Colonic mucosa (tissue), 4 donors: ENCODE results near the gene GCC2. TPM values are rescaled to one million over a fixed set of nuclear protein-coding genes. Genes with fewer than 3 reads are reported as not detected.

Experiments
- DNase-seq: peaks from one replicate; pipeline ENCODE4 v3.0.0-alpha.2; 2020
- H3K27ac ChIP-seq: fragments of 200-600 bp; one replicate; pipeline ENCODE4 v1.8.0; 2021
- H3K27me3 ChIP-seq: fragments of 200-600 bp; one replicate; pipeline ENCODE4 v1.8.0; 2021
- H3K36me3 ChIP-seq: fragments of 200-600 bp; one replicate; pipeline ENCODE4 v1.8.0; 2021
- H3K4me1 ChIP-seq: fragments of 200-600 bp; one replicate; pipeline ENCODE4 v1.8.0; 2021; ENCODE audit warnings: mild to moderate bottlenecking
- H3K4me3 ChIP-seq: fragments of 200-600 bp; one replicate; pipeline ENCODE4 v1.8.0; 2021
- H3K9ac ChIP-seq, 2 donors: one replicate each; pipeline ENCODE4 v1.7.0; 2013; ENCODE audit warnings: control low read depth in 2 of 2, low read depth in 2 of 2, low read length in 2 of 2
- H3K9me3 ChIP-seq: fragments of 200-600 bp; one replicate; pipeline ENCODE4 v1.8.0; 2021
- CTCF ChIP-seq: fragments of 200-600 bp; IDR thresholded peaks from one replicate; pipeline ENCODE4 v1.8.0; 2022; ENCODE audit warnings: antibody characterized with exemption, mild to moderate bottlenecking
- intact Hi-C: fragments of 100-400 bp; cut with DNase I; formaldehyde crosslinking; loops from one replicate; pipeline ENCODE4 v1.14.1; 2022
- total RNA-seq, 2 donors: library from RNA; stranded (reverse); fragmentation: NEBNext Ultra II Directional in 1 of 2; extraction: Animal tissue kit (Norgen Biotek cat#: 25700) in 1 of 2; gene quantifications; one replicate each; pipeline ENCODE4 v1.2.1, GENCODE V29; 2021
- donor health status: healthy.
- donor health status: DM: no; HTN: no; CAD: no.
- donor health status: DM: no; HTN: no; CAD: no.

Gene GCC2
- total RNA-seq, 2 donors from 2014 or later: 57.9 to 101 TPM

GRCh38 chr2:108460345-108461037 lies 11.5 kb downstream of the GCC2 start:
- Histone ChIP-seq H3K27me3 (no peaks in the 10 kb centered on the region), H3K36me3 (peaks cover 12% of the 10 kb centered on the region)
- intact Hi-C loops: no loop called here

GRCh38 chr2:108477099-108477498 lies 28.1 kb downstream of the GCC2 start:
- Histone ChIP-seq H3K4me3 (no peak overlapping the region), H3K36me3 (peaks cover 16% of the 10 kb centered on the region), H3K27me3 (no peaks in the 10 kb centered on the region), H3K9ac (no peak overlapping the region), H3K9me3 (no peaks in the 10 kb centered on the region), H3K4me1 (no peaks in the 10 kb centered on the region), H3K27ac (no peak overlapping the region)
- no peak for DNase-seq
- intact Hi-C loops: no loop called here
- TF ChIP-seq CTCF: no peak

More at GRCh38 chr2:108460345-108461037, 11.5 kb downstream of the GCC2 start:
- TF ChIP-seq CTCF: no peak
- H3K4me3 ChIP-seq: no peak overlapping the region
- no peaks in the 10 kb centered on the region for H3K9me3 ChIP-seq
- DNase-seq: no peak
- no peaks in the 10 kb centered on the region for H3K4me1 ChIP-seq
- no peak overlapping the region for H3K9ac ChIP-seq
- peak overlapping the region; percentile 30 for H3K27ac ChIP-seq

- Histone ChIP-seq H3K36me3 (peaks cover 15% of the 10 kb centered on the region), H3K27ac (no peak overlapping the region), H3K4me3 (no peak overlapping the region), H3K9ac (no peak overlapping the region), H3K9me3 (no peaks in the 10 kb centered on the region), H3K4me1 (no peaks in the 10 kb centered on the region), H3K27me3 (no peaks in the 10 kb centered on the region)
- no peak for TF ChIP-seq CTCF
- no peak for DNase-seq
- intact Hi-C loops: no loop called here
Observed at GRCh38 chr2:108485253-108485652, 36.2 kb downstream of the GCC2 start.

- Histone ChIP-seq H3K27me3 (no peaks in the 10 kb centered on the region), H3K36me3 (no peaks in the 10 kb centered on the region), H3K27ac (no peak overlapping the region), H3K4me3 (no peak overlapping the region), H3K9ac (no peak overlapping the region), H3K9me3 (no peaks in the 10 kb centered on the region), H3K4me1 (no peaks in the 10 kb centered on the region)
- TF ChIP-seq CTCF: no peak
- DNase-seq: no peak
- intact Hi-C loops: no loop called here
Observed at GRCh38 chr2:108490506-108491122, 41.6 kb downstream of the GCC2 start.

GRCh38 chr2:108491848-108492247 lies 42.8 kb downstream of the GCC2 start:
- intact Hi-C loops: no loop called here
- no peaks in the 10 kb centered on the region for H3K4me1 ChIP-seq
- DNase-seq: no peak
- peaks cover 1% of the 10 kb centered on the region for H3K36me3 ChIP-seq
- no peaks in the 10 kb centered on the region for H3K9me3 ChIP-seq
- H3K27me3 ChIP-seq: no peaks in the 10 kb centered on the region
- no peak overlapping the region for H3K9ac ChIP-seq
- no peak for TF ChIP-seq CTCF
- no peak overlapping the region for H3K27ac ChIP-seq
- no peak overlapping the region for H3K4me3 ChIP-seq
